GM12891 (cell line): ENCODE results near the gene SATB1.

Source experiments
- PAX5 ChIP-seq: IDR thresholded peaks from 2 replicates; pipeline ENCODE4 v1.6.1; 2011; ENCODE audit warnings: low read length, moderate library complexity, mild to moderate bottlenecking; ENCODE audit not compliant: insufficient read depth, severe bottlenecking
- POLR2A ChIP-seq: IDR thresholded peaks from 2 replicates; pipeline ENCODE4 v1.6.1; 2011; ENCODE audit warnings: low read depth, low read length, control low read depth
- POLR2AphosphoS5 ChIP-seq: IDR thresholded peaks from 2 replicates; pipeline ENCODE4 v1.6.1; 2011; ENCODE audit warnings: low read depth, low read length, control low read depth
- SPI1 ChIP-seq: IDR thresholded peaks from 2 replicates; pipeline ENCODE4 v1.6.1; 2011; ENCODE audit warnings: low read depth, low read length, control low read depth
- TAF1 ChIP-seq: IDR thresholded peaks from 2 replicates; pipeline ENCODE4 v1.6.1; 2011; ENCODE audit warnings: low read depth, low read length, control low read depth

- no peak for TF ChIP-seq POLR2A
- TF ChIP-seq PAX5, result no peak
- TF ChIP-seq TAF1, result no peak
- no peak for TF ChIP-seq POLR2AphosphoS5
- no peak for TF ChIP-seq SPI1
Observed at GRCh38 chr3:18417904-18418572, 7.1 kb downstream of the SATB1 start.
